ENCODE measurements around the gene DENND5A. TPM values are rescaled to one million over a fixed set of nuclear protein-coding genes. Genes with fewer than 3 reads are reported as not detected.
A peak's percentile ranks its signal among the peaks of the same experiment; 100 is the strongest.

The DENND5A gene
- total RNA-seq, result 45.6 and 47.6 TPM in 2 replicates

DNA sequence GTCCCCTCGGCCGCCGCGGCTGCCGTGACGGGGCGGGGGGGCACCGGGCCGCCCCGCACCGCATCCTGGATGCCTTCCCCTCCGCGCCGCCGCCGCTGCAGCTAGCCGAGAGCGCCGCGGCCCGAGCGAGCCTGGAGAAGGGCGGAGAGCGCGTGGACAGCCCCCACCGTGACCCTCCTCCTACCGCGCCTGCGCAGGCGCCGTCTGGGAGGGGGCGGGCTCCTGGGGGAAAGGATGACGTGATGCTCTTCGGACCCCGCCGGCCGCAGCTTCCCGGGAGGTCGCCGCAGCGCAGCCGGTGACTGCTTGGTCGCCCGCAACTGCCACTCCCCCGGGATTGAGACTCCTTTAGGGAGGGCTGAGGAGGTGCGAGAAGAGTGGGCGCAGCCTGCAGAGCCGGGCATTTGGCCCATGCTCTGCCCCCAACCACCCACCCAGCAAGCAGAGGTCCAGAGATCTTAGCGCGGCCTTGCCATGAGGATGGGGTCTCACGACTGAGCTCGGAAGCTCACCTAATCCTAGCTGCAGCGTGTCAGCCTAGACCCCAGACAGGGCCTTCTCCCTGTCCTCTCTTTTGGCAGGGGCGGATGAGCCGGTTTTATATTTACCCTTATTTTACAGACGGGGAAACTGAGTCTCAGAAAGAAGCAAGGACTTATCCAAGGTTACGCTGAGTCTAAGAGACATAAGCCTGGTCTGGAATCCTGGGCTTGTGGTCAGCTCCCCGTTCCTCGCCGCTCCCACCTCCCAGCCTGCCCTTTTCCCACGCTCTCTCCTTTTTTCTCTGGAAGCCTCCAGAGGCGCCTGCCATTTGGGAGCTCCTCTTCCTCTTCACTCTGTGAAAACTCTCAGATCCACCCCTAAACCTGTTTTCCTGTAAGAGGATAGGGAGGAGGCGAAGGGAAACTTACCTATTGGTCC lies at the start of gene DENND5A:
Gene DENND5A, minus strand, starts transcription at position 140 of the 921 bp plus-strand sequence. CDS start 281 bp downstream, outside the sequence.
- DNase-seq (ENCODE audit: low spot score), result peak; percentile 36
- Mint-ChIP-seq H3K4me3 (peak within 1 kb of the TSS; percentile 82), H3K27me3 (ENCODE audit: insufficient read depth) (peaks cover 35% of the 10 kb centered on the region), H3K9me3 (no peaks in the 10 kb centered on the region), H3K4me1 (ENCODE audit: low read depth) (peaks cover 33% of the 10 kb centered on the region), H3K27ac (peak within 1 kb of the TSS; percentile 80), H3K36me3 (ENCODE audit: low read depth) (peaks cover 6% of the 10 kb centered on the region)
- intact Hi-C loops (cut with micrococcal nuclease), result loop anchor here (2.0 to 10.0 kb wide), 4 partner anchors 205 to 1189 kb away; partner anchors contain the start of genes ADM, AMPD3 and WEE1

GRCh38 chr11:9314291-9315077 lies 49.3 kb upstream of the DENND5A start, which contains the start of gene TMEM41B:
TSS of gene TMEM41B (minus strand) at chr11:9314593. CDS start at chr11:9314441, 152 bp downstream.
- peak within 1 kb of the TSS; percentile 99 for H3K4me3 Mint-ChIP-seq
- peak; percentile 98 for DNase-seq (ENCODE audit: low spot score)
- H3K36me3 Mint-ChIP-seq (ENCODE audit: low read depth), result peaks cover 12% of the 10 kb centered on the region
- no peaks in the 10 kb centered on the region for H3K9me3 Mint-ChIP-seq
- H3K4me1 Mint-ChIP-seq (ENCODE audit: low read depth), result peaks cover 37% of the 10 kb centered on the region
- peaks cover 11% of the 10 kb centered on the region for H3K27me3 Mint-ChIP-seq (ENCODE audit: insufficient read depth)
- H3K27ac Mint-ChIP-seq, result peak within 1 kb of the TSS; percentile 97
- intact Hi-C loops (cut with micrococcal nuclease), result loop anchor here (1.0 to 2.0 kb wide), 15 partner anchors 30 to 1494 kb away; partner anchors contain the start of genes EIF4G2, IPO7, TMEM9B and WEE1

DNA sequence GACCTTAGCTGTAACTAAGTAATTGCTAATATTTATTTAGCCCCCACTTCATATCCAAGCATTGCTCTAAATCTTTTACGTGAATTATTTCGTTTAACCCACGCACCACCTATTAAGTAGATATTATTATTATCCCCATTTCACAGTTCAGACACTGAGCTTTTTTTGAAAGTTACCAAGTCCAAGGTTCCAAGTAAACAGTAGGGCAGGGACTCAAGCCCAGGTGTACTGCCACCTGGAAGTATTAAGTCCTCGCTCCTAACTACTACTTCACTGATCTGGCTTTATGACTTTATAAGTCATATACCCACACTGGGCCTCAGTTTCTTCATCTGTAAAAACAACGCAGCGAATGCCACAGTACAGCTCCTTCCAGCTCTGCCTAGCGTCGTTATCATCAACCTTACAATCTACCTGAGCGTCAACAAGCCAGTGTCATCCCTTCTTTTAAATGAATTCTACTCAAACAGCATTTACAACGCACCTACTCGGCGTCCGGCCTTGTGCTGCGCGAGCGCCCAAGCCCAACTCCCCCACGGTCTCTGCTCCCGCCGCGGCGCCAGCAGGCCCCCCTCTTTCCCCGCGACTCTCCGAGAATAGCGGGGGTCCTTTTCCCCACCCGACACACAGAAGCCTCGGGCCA lies 48.6 kb upstream of the DENND5A start:
- Mint-ChIP-seq H3K9me3 (no peaks in the 10 kb centered on the region), H3K36me3 (ENCODE audit: low read depth) (peaks cover 12% of the 10 kb centered on the region), H3K27me3 (ENCODE audit: insufficient read depth) (peaks cover 6% of the 10 kb centered on the region), H3K4me3 (peak overlapping the region; percentile 99), H3K4me1 (ENCODE audit: low read depth) (peaks cover 37% of the 10 kb centered on the region), H3K27ac (peak overlapping the region; percentile 97)
- no peak for DNase-seq (ENCODE audit: low spot score)
- intact Hi-C loops (cut with micrococcal nuclease), result loop anchor here (1.0 to 2.0 kb wide), 15 partner anchors 31 to 1495 kb away; partner anchors contain the start of genes EIF4G2, IPO7, TMEM9B and WEE1

GRCh38 chr11:9310485-9311090 lies 45.4 kb upstream of the DENND5A start:
- Mint-ChIP-seq H3K27ac (no peak overlapping the region), H3K27me3 (ENCODE audit: insufficient read depth) (no peaks in the 10 kb centered on the region), H3K9me3 (no peaks in the 10 kb centered on the region), H3K4me3 (no peak overlapping the region), H3K36me3 (ENCODE audit: low read depth) (peaks cover 17% of the 10 kb centered on the region), H3K4me1 (ENCODE audit: low read depth) (peaks cover 43% of the 10 kb centered on the region)
- intact Hi-C loops (cut with micrococcal nuclease), result no loop called here
- no peak for DNase-seq (ENCODE audit: low spot score)

DNA sequence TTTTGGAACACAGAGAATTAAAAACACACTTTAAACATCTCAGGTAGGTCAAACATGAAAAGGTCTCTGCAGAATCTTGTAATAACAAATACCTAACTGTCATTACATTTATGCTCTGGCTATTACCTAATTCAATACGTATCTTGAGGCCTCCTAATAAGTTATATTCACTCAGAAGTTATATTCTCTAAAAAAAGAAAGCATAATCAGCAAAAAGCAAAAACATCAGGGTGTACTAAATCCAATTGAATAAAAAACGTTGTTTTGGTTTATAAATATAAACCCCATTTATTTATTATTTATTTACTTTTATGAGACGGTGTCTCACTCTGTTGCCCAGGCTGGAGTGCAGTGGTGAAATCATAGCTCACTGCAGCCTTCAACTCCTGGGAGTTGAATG lies 39.0 kb upstream of the DENND5A start:
- intact Hi-C loops (cut with micrococcal nuclease), result no loop called here
- peaks cover 5% of the 10 kb centered on the region for H3K4me1 Mint-ChIP-seq (ENCODE audit: low read depth)
- no peak overlapping the region for H3K27ac Mint-ChIP-seq
- no peaks in the 10 kb centered on the region for H3K9me3 Mint-ChIP-seq
- no peak overlapping the region for H3K4me3 Mint-ChIP-seq
- H3K36me3 Mint-ChIP-seq (ENCODE audit: low read depth), result peaks cover 9% of the 10 kb centered on the region
- no peak for DNase-seq (ENCODE audit: low spot score)
- H3K27me3 Mint-ChIP-seq (ENCODE audit: insufficient read depth), result no peaks in the 10 kb centered on the region

DNA sequence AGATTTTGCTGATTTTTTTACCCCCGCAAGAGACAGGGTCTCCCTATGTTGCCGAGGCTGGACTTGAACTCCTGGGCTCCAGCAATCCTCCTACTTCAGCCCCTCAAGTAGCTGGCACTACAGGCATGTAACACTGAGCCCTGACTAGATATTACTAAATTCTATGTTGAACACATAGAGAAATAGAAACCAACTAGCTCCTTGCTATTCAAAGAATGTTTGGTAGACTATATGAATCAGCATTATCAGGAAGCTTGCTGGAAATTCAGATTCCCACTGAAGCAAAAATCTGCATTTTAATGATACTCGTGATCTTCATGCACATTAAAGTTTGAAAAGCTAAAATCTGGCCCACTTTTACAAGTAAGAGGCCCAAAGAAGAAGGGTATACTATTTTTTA lies 37.3 kb upstream of the DENND5A start:
- Mint-ChIP-seq H3K9me3 (no peaks in the 10 kb centered on the region), H3K4me1 (ENCODE audit: low read depth) (no peaks in the 10 kb centered on the region), H3K4me3 (no peak overlapping the region), H3K36me3 (ENCODE audit: low read depth) (peaks cover 7% of the 10 kb centered on the region), H3K27me3 (ENCODE audit: insufficient read depth) (no peaks in the 10 kb centered on the region), H3K27ac (no peak overlapping the region)
- intact Hi-C loops (cut with micrococcal nuclease), result no loop called here
- DNase-seq (ENCODE audit: low spot score), result no peak

GRCh38 chr11:9301720-9302119 lies 36.6 kb upstream of the DENND5A start:
- H3K9me3 Mint-ChIP-seq, result no peaks in the 10 kb centered on the region
- no peaks in the 10 kb centered on the region for H3K27me3 Mint-ChIP-seq (ENCODE audit: insufficient read depth)
- H3K4me3 Mint-ChIP-seq, result no peak overlapping the region
- H3K36me3 Mint-ChIP-seq (ENCODE audit: low read depth), result peaks cover 8% of the 10 kb centered on the region
- no peak for DNase-seq (ENCODE audit: low spot score)
- H3K27ac Mint-ChIP-seq, result no peak overlapping the region
- intact Hi-C loops (cut with micrococcal nuclease), result no loop called here
- H3K4me1 Mint-ChIP-seq (ENCODE audit: low read depth), result no peaks in the 10 kb centered on the region

GRCh38 chr11:9293646-9294045 lies 28.5 kb upstream of the DENND5A start:
- intact Hi-C loops (cut with micrococcal nuclease), result no loop called here
- H3K27ac Mint-ChIP-seq, result no peak overlapping the region
- no peaks in the 10 kb centered on the region for H3K9me3 Mint-ChIP-seq
- no peaks in the 10 kb centered on the region for H3K27me3 Mint-ChIP-seq (ENCODE audit: insufficient read depth)
- H3K36me3 Mint-ChIP-seq (ENCODE audit: low read depth), result peaks cover 14% of the 10 kb centered on the region
- DNase-seq (ENCODE audit: low spot score), result no peak
- H3K4me1 Mint-ChIP-seq (ENCODE audit: low read depth), result peaks cover 11% of the 10 kb centered on the region
- no peak overlapping the region for H3K4me3 Mint-ChIP-seq

GRCh38 chr11:9285850-9286587 lies 20.9 kb upstream of the DENND5A start:
- intact Hi-C loops (cut with micrococcal nuclease), result no loop called here
- Mint-ChIP-seq H3K9me3 (no peaks in the 10 kb centered on the region), H3K27ac (no peak overlapping the region), H3K36me3 (ENCODE audit: low read depth) (peaks cover 21% of the 10 kb centered on the region), H3K4me1 (ENCODE audit: low read depth) (peaks cover 16% of the 10 kb centered on the region), H3K27me3 (ENCODE audit: insufficient read depth) (peaks cover 4% of the 10 kb centered on the region), H3K4me3 (no peak overlapping the region)
- no peak for DNase-seq (ENCODE audit: low spot score)

- Mint-ChIP-seq H3K9me3 (no peaks in the 10 kb centered on the region), H3K27ac (peak overlapping the region; percentile 57), H3K4me1 (ENCODE audit: low read depth) (peaks cover 15% of the 10 kb centered on the region), H3K4me3 (peak overlapping the region; percentile 60), H3K36me3 (ENCODE audit: low read depth) (peaks cover 17% of the 10 kb centered on the region), H3K27me3 (ENCODE audit: insufficient read depth) (peaks cover 6% of the 10 kb centered on the region)
- peak; percentile 64 for DNase-seq (ENCODE audit: low spot score)
- intact Hi-C loops (cut with micrococcal nuclease), result loop anchor here (1.0 to 2.0 kb wide), 4 partner anchors 16 to 70 kb away; partner anchors contain the start of gene TMEM41B
These were observed 15.6 kb upstream of the DENND5A start for GRCh38 chr11:9280655-9281301.

- DNase-seq (ENCODE audit: low spot score), result no peak
- no peak overlapping the region for H3K27ac Mint-ChIP-seq
- H3K9me3 Mint-ChIP-seq, result no peaks in the 10 kb centered on the region
- no peak overlapping the region for H3K4me3 Mint-ChIP-seq
- peaks cover 27% of the 10 kb centered on the region for H3K4me1 Mint-ChIP-seq (ENCODE audit: low read depth)
- intact Hi-C loops (cut with micrococcal nuclease), result no loop called here
- peaks cover 12% of the 10 kb centered on the region for H3K27me3 Mint-ChIP-seq (ENCODE audit: insufficient read depth)
- peaks cover 8% of the 10 kb centered on the region for H3K36me3 Mint-ChIP-seq (ENCODE audit: low read depth)
These were observed 12.0 kb upstream of the DENND5A start for GRCh38 chr11:9277176-9277575.

Data from activated T-helper 1 cell treated with anti-CD3 and anti-CD28 coated beads, Interleukin-12 subunit alpha, Interleukin-12 subunit beta, Interleukin-2, Interleukin-4 antibody, amounts not matched to agents 30 ng/mL and 10 ng/mL and 1 ng/mL, durations not matched to agents 14 hours and 24 hours and 36 hours (primary cell).